Neuronal stem cell (in vitro differentiated cells): Measurements from ENCODE around the gene CNTNAP3B. TPM values are rescaled to one million over a fixed set of nuclear protein-coding genes. Genes with fewer than 3 reads are reported as not detected.
"Not testable (repeated sequence)": the region's sequence is repeated elsewhere in the genome, so short reads cannot be mapped to it uniquely, and the experiment has no call there.

Experiments
- DNase-seq: peaks from one replicate; pipeline ENCODE4 v3.0.0-alpha.2; 2013; ENCODE audit warnings: low spot score
- H2AFZ ChIP-seq: one replicate; pipeline ENCODE4 v1.6.1; 2013; ENCODE audit warnings: mild to moderate bottlenecking, low read length, inconsistent platforms
- H2AK5ac ChIP-seq: 2 replicates; pipeline ENCODE4 v1.6.1; 2013; ENCODE audit warnings: low read depth, mild to moderate bottlenecking, inconsistent platforms, low read length, moderate library complexity, mixed read lengths
- H2BK120ac ChIP-seq: 2 replicates; pipeline ENCODE4 v1.6.1; 2013; ENCODE audit warnings: low read depth, mild to moderate bottlenecking, inconsistent platforms, low read length, moderate library complexity, mixed read lengths
- H2BK12ac ChIP-seq: one replicate; pipeline ENCODE4 v1.6.1; 2013; ENCODE audit warnings: low read length, inconsistent platforms
- H2BK15ac ChIP-seq: 2 replicates; pipeline ENCODE4 v1.6.1; 2013; ENCODE audit warnings: mild to moderate bottlenecking, low read length, inconsistent platforms, mixed read lengths
- H2BK5ac ChIP-seq: one replicate; pipeline ENCODE4 v1.6.1; 2013; ENCODE audit warnings: inconsistent platforms, mild to moderate bottlenecking, low read length, moderate library complexity
- H3K14ac ChIP-seq: one replicate; pipeline ENCODE4 v1.6.1; 2013; ENCODE audit warnings: low read length, inconsistent platforms
- H3K18ac ChIP-seq: 2 replicates; pipeline ENCODE4 v1.6.1; 2013; ENCODE audit warnings: low read length, inconsistent platforms
- H3K23ac ChIP-seq: 2 replicates; pipeline ENCODE4 v1.6.1; 2013; ENCODE audit warnings: low read depth, mild to moderate bottlenecking, mixed read lengths, low read length, inconsistent platforms; ENCODE audit not compliant: poor library complexity
- H3K27ac ChIP-seq: replicated peaks from 3 replicates; pipeline ENCODE4 v1.5.1; 2013; ENCODE audit warnings: low read length, inconsistent platforms
- H3K27me3 ChIP-seq, 3 experiments: 2 replicates each; pipeline ENCODE4 v1.6.1; 2013; ENCODE audit warnings: low read length in 3 of 3, mild to moderate bottlenecking in 2 of 3, inconsistent platforms in 1 of 3, low read depth in 1 of 3, mixed read lengths in 1 of 3, moderate library complexity in 1 of 3; ENCODE audit not compliant: control insufficient read depth in 3 of 3, insufficient read depth in 3 of 3
- H3K36me3 ChIP-seq, 2 donors: replicated peaks in 1 of 2; 2 replicates each; pipeline ENCODE4 v1.6.1; 2013; ENCODE audit warnings: low read length in 2 of 2; ENCODE audit not compliant: control insufficient read depth in 2 of 2, insufficient read depth in 2 of 2
- H3K4ac ChIP-seq: 2 replicates; pipeline ENCODE4 v1.6.1; 2013; ENCODE audit warnings: inconsistent platforms, mild to moderate bottlenecking, low read length, moderate library complexity
- H3K4me1 ChIP-seq, 2 donors: 1 replicate in 1 of 2; 2 replicates in 1 of 2; pipeline ENCODE4 v1.6.1; 2013; ENCODE audit warnings: low read length in 2 of 2, low read depth in 1 of 2; ENCODE audit not compliant: control insufficient read depth in 2 of 2, insufficient read depth in 1 of 2
- H3K4me2 ChIP-seq: one replicate; pipeline ENCODE4 v1.6.1; 2013; ENCODE audit warnings: mild to moderate bottlenecking, low read length, inconsistent platforms; ENCODE audit not compliant: insufficient read depth, poor library complexity, severe bottlenecking
- H3K4me3 ChIP-seq, 2 donors: 2 replicates each; pipeline ENCODE4 v1.5.1; 2013; ENCODE audit warnings: low read length in 2 of 2, mild to moderate bottlenecking in 2 of 2, inconsistent platforms in 1 of 2, moderate library complexity in 1 of 2
- H3K79me1 ChIP-seq: one replicate; pipeline ENCODE4 v1.6.1; 2013; ENCODE audit warnings: low read depth, mild to moderate bottlenecking, inconsistent platforms, low read length, moderate library complexity
- H3K9ac ChIP-seq: one replicate; pipeline ENCODE4 v1.6.1; 2013; ENCODE audit warnings: mild to moderate bottlenecking, low read depth, low read length, inconsistent platforms; ENCODE audit not compliant: poor library complexity
- H3K9me3 ChIP-seq, 2 donors: replicated peaks in 1 of 2; 2 replicates each; pipeline versions ENCODE3 to v1.6.1; 2013; ENCODE audit warnings: low read length in 2 of 2, mild to moderate bottlenecking in 2 of 2, inconsistent platforms in 1 of 2, low read depth in 1 of 2, mixed read lengths in 1 of 2, moderate library complexity in 1 of 2; ENCODE audit not compliant: control insufficient read depth in 2 of 2, insufficient read depth in 1 of 2
- H4K8ac ChIP-seq: one replicate; pipeline ENCODE4 v1.6.1; 2013; ENCODE audit warnings: low read depth, mild to moderate bottlenecking, inconsistent platforms, low read length, moderate library complexity
- H4K91ac ChIP-seq: one replicate; pipeline ENCODE4 v1.6.1; 2013; ENCODE audit warnings: low read length, low read depth, mild to moderate bottlenecking, inconsistent platforms; ENCODE audit not compliant: poor library complexity
- WGBS, 2 donors: extraction: QIAGEN DNeasy Blood & Tissue Kit; methylation state at CpG; one replicate each; pipeline ENCODE4 v1.1.7; 2013; ENCODE audit warnings: missing lambda C conversion rate in 2 of 2, mixed read lengths in 1 of 2; ENCODE audit not compliant: insufficient read length in 2 of 2, insufficient replicate concordance in 1 of 2; ENCODE audit errors: extremely low coverage in 2 of 2; 5-methylcytosine and 5-hydroxymethylcytosine counted together
- polyA plus RNA-seq, 2 experiments: library from polyadenylated mRNA; stranded (reverse); fragments of 200-250 nt; gene quantifications; one replicate each; pipeline ENCODE4 v1.2.3, GENCODE V29; 2013

The CNTNAP3B gene
- 5.9 TPM for polyA plus RNA-seq (2013, experiment 1 of 2)
- 6.4 TPM for polyA plus RNA-seq (2013, experiment 2 of 2)

- Histone ChIP-seq H3K4me2 (peak within 1 kb of the TSS; percentile 18), H2AFZ (peak within 1 kb of the TSS; percentile 68), H3K4me3 (peak within 1 kb of the TSS; percentile 53 to 72)
- H3K36me3 ChIP-seq, H3K18ac ChIP-seq, H3K14ac ChIP-seq, H3K23ac ChIP-seq, H3K27me3 ChIP-seq, H2AK5ac ChIP-seq, H3K4me1 ChIP-seq, H2BK15ac ChIP-seq, H4K91ac ChIP-seq, H3K79me1 ChIP-seq, H4K8ac ChIP-seq, H2BK5ac ChIP-seq, H3K9me3 ChIP-seq, H2BK120ac ChIP-seq, H3K4ac ChIP-seq, H3K27ac ChIP-seq, H2BK12ac ChIP-seq, DNase-seq, H3K9ac ChIP-seq: not testable (repeated sequence)
- WGBS, 2 donors = no CpG with 5 or more reads among the region's 72 CpGs
These were observed at the start of gene CNTNAP3B for GRCh38 chr9:42129073-42129729. TSS of gene CNTNAP3B (minus strand) at chr9:42129426. CDS start at chr9:42129094, 332 bp downstream.

GRCh38 chr9:42160299-42160698 lies 31.1 kb upstream of the CNTNAP3B start:
- not testable (repeated sequence) for H2AK5ac ChIP-seq, H2BK12ac ChIP-seq, H3K27me3 ChIP-seq, H3K4ac ChIP-seq, H3K36me3 ChIP-seq, H2AFZ ChIP-seq, H3K4me3 ChIP-seq, H3K4me2 ChIP-seq, H3K23ac ChIP-seq, H3K79me1 ChIP-seq, H3K18ac ChIP-seq, H2BK15ac ChIP-seq, H3K4me1 ChIP-seq, H2BK5ac ChIP-seq, H3K27ac ChIP-seq, H4K8ac ChIP-seq, H3K9ac ChIP-seq, H2BK120ac ChIP-seq, H3K14ac ChIP-seq, H3K9me3 ChIP-seq, H4K91ac ChIP-seq
- no CpG with 5 or more reads among the region's 1 CpG for WGBS, 2 donors
- peak; percentile 3 for DNase-seq

GRCh38 chr9:42127056-42127841 lies 2.0 kb downstream of the CNTNAP3B start:
- H3K23ac ChIP-seq, H2AK5ac ChIP-seq, H3K9ac ChIP-seq, H2BK5ac ChIP-seq, H3K36me3 ChIP-seq, H2BK15ac ChIP-seq, H4K91ac ChIP-seq, H3K4me2 ChIP-seq, H2BK120ac ChIP-seq, H2BK12ac ChIP-seq, DNase-seq, H3K18ac ChIP-seq, H4K8ac ChIP-seq, H3K27ac ChIP-seq, H3K9me3 ChIP-seq, H3K4ac ChIP-seq, H3K79me1 ChIP-seq, H3K14ac ChIP-seq, H3K27me3 ChIP-seq, H3K4me1 ChIP-seq: not testable (repeated sequence)
- H2AFZ ChIP-seq = peak overlapping the region; percentile 71
- no CpG with 5 or more reads among the region's 12 CpGs for WGBS, 2 donors
- H3K4me3 ChIP-seq = peak overlapping the region; percentile 44 to 53

- not testable (repeated sequence) for H3K79me1 ChIP-seq, H2BK5ac ChIP-seq, H2AK5ac ChIP-seq, H3K9me3 ChIP-seq, H3K36me3 ChIP-seq, H3K9ac ChIP-seq, H3K23ac ChIP-seq, H3K14ac ChIP-seq, H3K27ac ChIP-seq, H3K27me3 ChIP-seq, H3K4me3 ChIP-seq, H4K8ac ChIP-seq, H3K18ac ChIP-seq, H2BK120ac ChIP-seq, H3K4me1 ChIP-seq, H2BK12ac ChIP-seq, H4K91ac ChIP-seq, H3K4ac ChIP-seq, H2BK15ac ChIP-seq, DNase-seq, H3K4me2 ChIP-seq, H2AFZ ChIP-seq
- WGBS, 2 donors = no CpG with 5 or more reads among the region's 7 CpGs
These were observed 8.2 kb downstream of the CNTNAP3B start for GRCh38 chr9:42121007-42121406.
